NCI-H748 (cell line): Measurements from ENCODE around the gene B3GALT4.
"Not testable (repeated sequence)": the region's sequence is repeated elsewhere in the genome, so short reads cannot be mapped to it uniquely, and the experiment has no call there.

Source experiments
- DNase-seq: peaks from one replicate; lab custom pipeline; 2025; ENCODE audit not compliant: unreplicated experiment; lab: John Stamatoyannopoulos, UW

B3GALT4 gene

GRCh38 chr6:33272275-33273128 lies 4.4 kb upstream of the B3GALT4 start:
- DNase-seq = no peak

GRCh38 chr6:33273129-33273923 lies 3.6 kb upstream of the B3GALT4 start:
- DNase-seq = no peak

- DNase-seq = no peak
These were observed 2.7 kb upstream of the B3GALT4 start for GRCh38 chr6:33273924-33274902.

GRCh38 chr6:33275795-33276580 lies 935 bp upstream of the B3GALT4 start:
- DNase-seq = not testable (repeated sequence)

- DNase-seq = no peak
These were observed 401 bp upstream of the B3GALT4 start for GRCh38 chr6:33276581-33276863.

GRCh38 chr6:33277663-33278391 lies 904 bp downstream of the B3GALT4 start:
- DNase-seq = no peak

GRCh38 chr6:33278392-33278741 lies 1.4 kb downstream of the B3GALT4 start:
- DNase-seq = no peak

GRCh38 chr6:33278810-33279209 lies 1.9 kb downstream of the B3GALT4 start:
- no peak for DNase-seq

GRCh38 chr6:33279257-33279695 lies 2.4 kb downstream of the B3GALT4 start:
- DNase-seq = no peak

- peak; percentile 46 for DNase-seq
These were observed 3.1 kb downstream of the B3GALT4 start for GRCh38 chr6:33279971-33280511.

GRCh38 chr6:33280539-33280938 lies 3.6 kb downstream of the B3GALT4 start:
- DNase-seq = no peak

GRCh38 chr6:33285214-33285613 lies 8.3 kb downstream of the B3GALT4 start:
- not testable (repeated sequence) for DNase-seq

GRCh38 chr6:33286946-33287914 lies 10.3 kb downstream of the B3GALT4 start:
- DNase-seq = no peak

- no peak for DNase-seq
These were observed 11.4 kb downstream of the B3GALT4 start for GRCh38 chr6:33288141-33288920.

- peak; percentile 91 for DNase-seq
These were observed 12.2 kb downstream of the B3GALT4 start, which contains the start of the genes PFDN6 and WDR46 for GRCh38 chr6:33288921-33289783. Gene PFDN6, plus strand, starts transcription at chr6:33289601. Its CDS starts 256 bp downstream, at chr6:33289857. Gene WDR46, minus strand, starts transcription at chr6:33289239. Its CDS starts 69 bp downstream, at chr6:33289170.

GRCh38 chr6:33289784-33290315 lies 12.9 kb downstream of the B3GALT4 start:
- no peak for DNase-seq
